HG03460 (cell line): ENCODE results near the gene RLF.

Source experiments
- ATAC-seq: cut with Tn5 transposase; IDR thresholded peaks from one replicate; pipeline ENCODE4 v1.9.1; 2021; ENCODE audit not compliant: unreplicated experiment

Gene RLF

GRCh38 chr1:40268211-40268610 lies 107.0 kb downstream of the RLF start:
- no peak for ATAC-seq

- ATAC-seq = no peak
Measured at GRCh38 chr1:40270152-40270834, 109.1 kb downstream of the RLF start.

DNA sequence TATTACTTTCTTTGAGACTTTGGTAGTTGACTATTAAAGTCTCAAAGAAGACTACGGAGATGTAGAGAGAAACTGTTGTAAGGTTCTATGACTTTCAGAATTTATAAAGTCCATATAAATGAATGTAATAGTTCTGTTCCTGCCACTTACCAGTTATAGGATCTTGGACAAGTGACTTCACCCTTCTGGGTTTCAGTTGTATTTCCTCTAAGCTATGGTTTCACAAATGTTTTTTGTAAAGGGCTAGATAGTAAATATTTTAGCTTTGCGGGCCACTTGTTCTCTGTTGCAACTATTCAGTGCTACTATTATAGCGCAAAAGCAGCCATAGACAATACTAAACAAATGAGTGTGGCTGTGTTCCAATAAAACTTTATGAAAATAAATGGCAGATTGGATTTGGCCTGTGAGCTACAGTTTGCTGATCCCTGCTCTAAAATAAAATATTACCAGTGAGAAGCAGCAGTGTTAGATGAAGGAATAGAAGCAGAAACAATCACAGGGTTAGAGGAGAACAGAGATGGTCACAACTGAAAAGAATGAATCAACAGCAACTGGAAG lies 111.5 kb downstream of the RLF start:
- ATAC-seq = no peak

DNA sequence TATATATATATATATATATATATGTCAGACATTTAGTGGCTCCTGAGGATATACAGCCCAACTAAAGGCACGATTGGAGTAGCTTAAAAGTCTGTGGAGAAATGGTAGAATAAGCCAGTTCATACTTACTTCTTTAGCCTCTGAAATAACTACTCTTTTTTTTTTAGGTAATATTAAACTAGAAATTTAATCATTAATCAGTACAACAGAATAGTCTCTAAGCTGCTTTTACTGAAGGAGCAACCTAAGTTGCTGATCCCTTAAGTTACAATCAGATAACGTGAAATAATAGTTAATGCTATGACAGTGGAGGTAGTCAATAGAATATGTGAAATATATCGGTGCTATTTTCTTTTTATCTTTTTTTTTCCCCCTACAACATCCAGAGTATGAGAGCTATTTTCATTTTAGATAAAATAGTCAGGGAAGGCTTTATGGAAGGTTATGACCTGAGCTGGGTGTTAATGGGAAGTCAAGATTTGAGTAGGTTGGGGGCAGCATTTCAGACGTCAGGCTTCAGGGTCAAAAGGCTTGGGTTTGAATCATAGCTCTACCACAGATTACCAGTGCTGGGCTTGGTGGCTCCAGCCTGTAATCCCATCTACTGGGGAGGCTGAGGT lies 112.5 kb downstream of the RLF start:
- ATAC-seq = no peak

DNA sequence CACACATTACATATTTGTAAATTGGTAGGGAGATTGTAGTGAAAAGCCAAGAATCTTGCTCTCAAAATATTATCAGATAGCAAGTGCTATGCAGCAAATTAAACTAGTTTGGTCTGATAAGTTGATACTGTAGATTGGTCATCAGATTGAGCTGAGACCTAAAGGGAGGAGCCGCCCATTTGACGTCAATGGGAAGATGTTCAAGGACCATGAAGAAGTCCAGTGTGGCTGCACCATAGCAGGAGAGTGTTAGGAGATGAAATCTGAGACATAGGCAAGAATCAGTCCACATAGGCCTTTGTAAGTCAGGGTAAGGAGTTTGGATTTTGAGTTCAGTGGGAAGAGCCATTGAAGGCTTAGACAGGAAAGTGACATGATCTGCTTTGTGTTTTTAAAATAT lies 113.1 kb downstream of the RLF start:
- ATAC-seq = no peak

GRCh38 chr1:40276122-40276521 lies 114.9 kb downstream of the RLF start:
- ATAC-seq = no peak

GRCh38 chr1:40281853-40282252 lies 120.7 kb downstream of the RLF start:
- no peak for ATAC-seq
